ENCODE measurements around the gene TTC34.

The TTC34 gene

DNA sequence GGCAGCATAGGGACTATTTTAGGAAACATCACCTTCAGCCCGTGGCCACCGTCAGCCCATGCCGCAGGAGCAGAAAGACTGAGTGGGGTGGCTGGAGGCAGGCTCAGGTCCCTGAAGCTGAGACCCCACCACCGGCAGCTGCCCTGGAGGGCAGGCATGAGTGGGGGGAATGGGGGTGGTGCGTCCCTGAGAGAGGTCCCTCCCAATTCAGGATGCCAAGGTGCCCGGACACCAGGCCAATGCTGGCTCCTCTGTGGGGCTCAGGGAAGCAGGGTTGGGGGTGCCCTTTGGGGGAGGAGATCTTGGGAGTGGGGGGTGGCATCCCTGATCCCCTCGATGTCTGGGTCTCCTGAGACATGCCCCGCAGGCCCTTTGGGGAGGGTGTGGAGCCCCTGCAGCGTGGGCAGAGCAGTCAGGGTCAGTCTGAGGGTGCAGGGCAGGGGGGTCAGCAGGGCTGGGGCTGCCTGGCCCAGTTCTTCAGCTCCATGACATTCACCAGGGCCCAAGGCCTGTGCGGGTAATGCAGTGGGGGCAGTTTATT lies 998 bp upstream of the TTC34 start:
- H3K36me3 ChIP-seq (ENCODE audit: insufficient read depth, low read length): no peaks in the 10 kb centered on the region
- no peaks in the 10 kb centered on the region for H3K9me2 ChIP-seq (ENCODE audit: low read depth, low read length)
- no peaks in the 10 kb centered on the region for H3K4me1 ChIP-seq (ENCODE audit: insufficient read depth, low read length, severe bottlenecking)
- no peak overlapping the region for H3K27ac ChIP-seq (ENCODE audit: low read depth, low read length, poor library complexity, severe bottlenecking)
- no peak overlapping the region for H3K4me3 ChIP-seq (ENCODE audit: low read depth, low read length, poor library complexity, severe bottlenecking)
- no peaks in the 10 kb centered on the region for H3K79me2 ChIP-seq (ENCODE audit: insufficient read depth, low read length)
- no peak overlapping the region for H3K4me2 ChIP-seq (ENCODE audit: low read length)
- TF ChIP-seq EZH2 (IDR thresholded peaks at IDR 0.05; ENCODE audit: borderline replicate concordance, low read length): no peak
- TF ChIP-seq, protein P1, sequence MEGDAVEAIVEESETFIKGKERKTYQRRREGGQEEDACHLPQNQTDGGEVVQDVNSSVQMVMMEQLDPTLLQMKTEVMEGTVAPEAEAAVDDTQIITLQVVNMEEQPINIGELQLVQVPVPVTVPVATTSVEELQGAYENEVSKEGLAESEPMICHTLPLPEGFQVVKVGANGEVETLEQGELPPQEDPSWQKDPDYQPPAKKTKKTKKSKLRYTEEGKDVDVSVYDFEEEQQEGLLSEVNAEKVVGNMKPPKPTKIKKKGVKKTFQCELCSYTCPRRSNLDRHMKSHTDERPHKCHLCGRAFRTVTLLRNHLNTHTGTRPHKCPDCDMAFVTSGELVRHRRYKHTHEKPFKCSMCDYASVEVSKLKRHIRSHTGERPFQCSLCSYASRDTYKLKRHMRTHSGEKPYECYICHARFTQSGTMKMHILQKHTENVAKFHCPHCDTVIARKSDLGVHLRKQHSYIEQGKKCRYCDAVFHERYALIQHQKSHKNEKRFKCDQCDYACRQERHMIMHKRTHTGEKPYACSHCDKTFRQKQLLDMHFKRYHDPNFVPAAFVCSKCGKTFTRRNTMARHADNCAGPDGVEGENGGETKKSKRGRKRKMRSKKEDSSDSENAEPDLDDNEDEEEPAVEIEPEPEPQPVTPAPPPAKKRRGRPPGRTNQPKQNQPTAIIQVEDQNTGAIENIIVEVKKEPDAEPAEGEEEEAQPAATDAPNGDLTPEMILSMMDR (IDR thresholded peaks at IDR 0.05; ENCODE audit: low read length): no peak
- no peak overlapping the region for H3K9ac ChIP-seq (ENCODE audit: low read length)
- no peaks in the 10 kb centered on the region for H4K20me1 ChIP-seq (ENCODE audit: insufficient read depth, low read length)
- no peak overlapping the region for H2AFZ ChIP-seq (ENCODE audit: low read length)
- no peaks in the 10 kb centered on the region for H3K27me3 ChIP-seq (ENCODE audit: insufficient read depth, low read length)
- no peaks in the 10 kb centered on the region for H3K9me3 ChIP-seq (ENCODE audit: low read length)
- no peaks in the 10 kb centered on the region for H3F3A ChIP-seq (ENCODE audit: insufficient read depth, low read length)

DNA sequence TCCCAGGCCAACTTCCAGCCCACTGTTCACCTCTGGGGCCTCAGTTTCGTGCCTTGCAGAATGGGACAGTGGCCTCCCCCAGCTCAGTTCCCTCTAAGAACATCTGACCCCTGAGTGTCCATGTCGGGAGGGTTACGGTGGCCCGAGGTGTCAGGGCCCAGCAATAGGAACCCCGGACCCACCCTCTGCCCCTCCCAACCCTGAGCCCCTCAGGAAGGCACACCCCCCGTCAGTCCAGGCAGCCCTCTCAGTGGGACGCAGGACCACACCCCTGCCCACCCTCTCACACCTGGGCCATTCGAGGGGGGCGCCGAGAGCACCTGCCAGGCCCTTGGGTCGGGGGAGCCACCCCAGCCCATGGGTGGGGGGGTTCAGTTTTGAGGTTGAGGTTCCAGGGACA lies 447 bp downstream of the TTC34 start:
- no peaks in the 10 kb centered on the region for H3K9me3 ChIP-seq (ENCODE audit: low read length)

DNA sequence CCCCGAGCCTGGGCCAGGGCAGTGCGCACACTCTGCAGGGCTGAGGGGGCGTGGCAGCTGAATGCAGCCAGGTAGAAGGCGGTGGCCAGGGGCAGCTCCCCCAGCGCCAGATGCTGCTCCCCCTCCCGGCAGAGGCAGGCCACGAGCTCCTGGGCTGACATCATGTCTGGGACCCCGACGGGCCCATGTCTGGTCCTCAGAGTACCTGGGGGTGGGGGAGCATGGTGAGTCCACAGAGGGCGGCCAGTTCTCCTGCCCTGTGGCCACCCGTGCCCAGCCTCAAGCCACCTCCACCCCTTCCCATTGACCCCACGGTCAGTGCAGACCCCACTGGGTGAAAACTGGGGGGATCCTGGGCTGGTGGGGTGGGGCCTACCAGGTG lies 838 bp downstream of the TTC34 start:
- no peak for TF ChIP-seq EZH2 (IDR thresholded peaks at IDR 0.05; ENCODE audit: borderline replicate concordance, low read length)
- TF ChIP-seq, protein P1 (IDR thresholded peaks at IDR 0.05; ENCODE audit: low read length): no peak
- Histone ChIP-seq H4K20me1 (ENCODE audit: insufficient read depth, low read length) (no peaks in the 10 kb centered on the region), H2AFZ (ENCODE audit: low read length) (no peak overlapping the region), H3K36me3 (ENCODE audit: insufficient read depth, low read length) (no peaks in the 10 kb centered on the region), H3K27me3 (ENCODE audit: insufficient read depth, low read length) (no peaks in the 10 kb centered on the region), H3K27ac (ENCODE audit: low read depth, low read length, poor library complexity, severe bottlenecking) (no peak overlapping the region), H3K4me1 (ENCODE audit: insufficient read depth, low read length, severe bottlenecking) (no peaks in the 10 kb centered on the region), H3K4me2 (ENCODE audit: low read length) (no peak overlapping the region), H3K79me2 (ENCODE audit: insufficient read depth, low read length) (no peaks in the 10 kb centered on the region), H3K9me2 (ENCODE audit: low read depth, low read length) (no peaks in the 10 kb centered on the region), H3F3A (ENCODE audit: insufficient read depth, low read length) (no peaks in the 10 kb centered on the region), H3K4me3 (ENCODE audit: low read depth, low read length, poor library complexity, severe bottlenecking) (no peak overlapping the region), H3K9ac (ENCODE audit: low read length) (no peak overlapping the region), H3K9me3 (ENCODE audit: low read length) (no peaks in the 10 kb centered on the region)

More for the DNA sequence above, 447 bp downstream of the TTC34 start:
- Histone ChIP-seq H2AFZ (ENCODE audit: low read length) (no peak overlapping the region), H3K79me2 (ENCODE audit: insufficient read depth, low read length) (no peaks in the 10 kb centered on the region), H3K27ac (ENCODE audit: low read depth, low read length, poor library complexity, severe bottlenecking) (no peak overlapping the region), H3K36me3 (ENCODE audit: insufficient read depth, low read length) (no peaks in the 10 kb centered on the region), H3K27me3 (ENCODE audit: insufficient read depth, low read length) (no peaks in the 10 kb centered on the region), H3K9me2 (ENCODE audit: low read depth, low read length) (no peaks in the 10 kb centered on the region), H3F3A (ENCODE audit: insufficient read depth, low read length) (no peaks in the 10 kb centered on the region), H3K4me3 (ENCODE audit: low read depth, low read length, poor library complexity, severe bottlenecking) (no peak overlapping the region), H3K4me1 (ENCODE audit: insufficient read depth, low read length, severe bottlenecking) (no peaks in the 10 kb centered on the region), H3K9ac (ENCODE audit: low read length) (no peak overlapping the region), H3K4me2 (ENCODE audit: low read length) (no peak overlapping the region), H4K20me1 (ENCODE audit: insufficient read depth, low read length) (no peaks in the 10 kb centered on the region)
- no peak for TF ChIP-seq EZH2 (IDR thresholded peaks at IDR 0.05; ENCODE audit: borderline replicate concordance, low read length)
- TF ChIP-seq, protein P1 (IDR thresholded peaks at IDR 0.05; ENCODE audit: low read length): no peak
